Activated CD8-positive, alpha-beta memory T cell treated with anti-CD3 and anti-CD28 coated beads for 24 hours (primary cell): Measurements from ENCODE around the gene MYOM1.
"Not testable (repeated sequence)": the region's sequence is repeated elsewhere in the genome, so short reads cannot be mapped to it uniquely, and the experiment has no call there.

ENCODE experiments used
- DNase-seq: peaks from one replicate; pipeline ENCODE4 v3.0.0-alpha.2; 2020

The MYOM1 gene

GRCh38 chr18:3073353-3073752, 146.4 kb downstream of the MYOM1 start:
- DNase-seq = not testable (repeated sequence)

DNA sequence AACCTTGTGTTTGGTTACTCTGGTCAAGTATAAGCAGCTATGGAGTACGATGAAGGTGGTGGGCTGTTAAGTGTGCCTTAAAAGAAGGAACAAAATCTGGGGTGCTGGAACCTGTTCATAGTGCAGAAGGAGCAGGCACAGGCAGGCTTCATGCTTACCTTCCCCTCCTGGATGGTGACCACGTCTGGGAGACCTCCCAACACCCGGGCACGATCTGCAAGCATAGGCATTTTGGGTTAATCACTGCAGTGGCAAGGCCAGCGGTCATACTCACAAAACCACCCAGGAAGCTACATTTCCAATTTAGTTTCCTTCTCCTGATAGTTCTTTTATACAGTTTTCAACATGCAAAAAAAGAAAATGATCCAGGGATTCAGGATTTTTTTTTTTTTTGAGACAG, 148.1 kb downstream of the MYOM1 start:
- DNase-seq = no peak

DNA sequence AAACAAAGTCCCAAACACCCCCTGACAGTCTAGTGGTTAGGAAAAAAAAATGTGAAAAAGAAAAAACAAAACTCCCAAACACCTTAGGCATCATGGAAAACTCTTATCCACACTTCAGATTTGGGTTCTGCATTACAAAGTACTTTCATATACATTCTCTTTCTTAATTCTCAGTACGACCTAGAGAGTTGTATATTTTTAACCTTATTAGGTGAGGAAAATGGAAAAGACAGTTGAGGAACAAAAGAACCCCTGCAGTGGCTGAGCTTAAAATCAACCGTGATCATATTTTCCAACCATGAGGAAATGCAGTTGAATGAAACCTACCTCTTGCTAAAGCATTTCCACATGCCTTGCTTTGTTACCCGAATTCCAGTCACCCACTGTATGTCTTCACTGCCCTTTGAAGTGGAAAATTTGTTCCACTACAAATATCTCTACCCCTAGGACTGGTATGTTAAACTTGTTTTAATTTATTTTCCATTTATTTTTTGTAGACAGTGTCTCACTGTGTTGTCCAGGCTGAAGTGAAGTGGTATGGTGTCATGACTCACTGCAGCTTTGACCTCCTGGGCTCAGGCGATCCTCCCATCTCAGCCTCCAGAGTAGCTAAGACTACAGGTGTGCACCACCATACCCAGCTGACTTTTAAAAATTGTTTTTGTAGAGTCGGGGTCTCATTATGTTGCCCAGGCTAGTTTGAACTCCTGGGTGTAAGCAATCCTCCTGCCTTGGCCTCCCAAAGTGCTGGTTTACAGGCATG, 149.9 kb downstream of the MYOM1 start:
- DNase-seq = peak; percentile 55

DNA sequence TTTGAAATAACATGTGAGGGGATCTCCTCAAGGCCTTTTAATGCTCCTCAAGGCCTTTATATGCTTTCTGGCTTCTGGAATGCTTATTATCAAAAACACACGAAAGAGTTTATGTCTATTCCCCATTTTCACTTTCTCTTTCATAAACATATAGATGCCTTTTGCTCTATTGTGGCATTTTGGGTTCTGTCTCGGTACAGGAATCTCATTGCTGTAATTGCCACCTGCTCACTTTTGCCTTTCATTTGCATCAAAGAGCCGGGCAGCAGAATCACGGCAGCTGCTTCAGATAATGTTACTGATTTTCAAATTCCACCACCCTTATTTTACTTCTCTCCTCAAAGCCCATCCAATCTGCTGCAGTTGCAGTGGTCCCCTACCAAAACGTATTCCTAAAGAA, 152.0 kb downstream of the MYOM1 start:
- peak; percentile 40 for DNase-seq

GRCh38 chr18:3067165-3067661, 152.6 kb downstream of the MYOM1 start:
- peak; percentile 59 for DNase-seq

GRCh38 chr18:3066341-3067110, 153.2 kb downstream of the MYOM1 start:
- DNase-seq = peak; percentile 54

DNA sequence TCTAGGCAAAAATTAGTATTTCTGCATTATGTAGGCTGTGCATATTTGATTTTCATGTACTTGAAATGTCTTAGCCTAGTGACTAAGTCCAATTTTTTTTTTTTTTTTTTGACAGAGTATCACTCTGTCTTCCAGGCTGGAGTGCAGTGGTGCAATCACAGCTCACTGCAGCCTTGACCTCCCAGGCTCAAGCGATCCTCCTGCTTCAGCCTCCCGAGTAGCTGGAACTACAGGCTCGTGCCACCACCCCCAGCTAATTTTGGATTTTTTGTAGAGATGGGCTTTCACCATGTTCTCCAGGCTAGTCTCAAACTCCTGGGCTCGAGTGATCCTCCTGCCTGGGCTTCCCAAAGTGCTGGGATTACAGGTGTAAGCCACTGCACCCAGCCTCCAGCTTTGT, 156.0 kb downstream of the MYOM1 start:
- peak; percentile 21 for DNase-seq

- DNase-seq = peak; percentile 82
These were observed 156.7 kb downstream of the MYOM1 start for GRCh38 chr18:3062798-3063680.

DNA sequence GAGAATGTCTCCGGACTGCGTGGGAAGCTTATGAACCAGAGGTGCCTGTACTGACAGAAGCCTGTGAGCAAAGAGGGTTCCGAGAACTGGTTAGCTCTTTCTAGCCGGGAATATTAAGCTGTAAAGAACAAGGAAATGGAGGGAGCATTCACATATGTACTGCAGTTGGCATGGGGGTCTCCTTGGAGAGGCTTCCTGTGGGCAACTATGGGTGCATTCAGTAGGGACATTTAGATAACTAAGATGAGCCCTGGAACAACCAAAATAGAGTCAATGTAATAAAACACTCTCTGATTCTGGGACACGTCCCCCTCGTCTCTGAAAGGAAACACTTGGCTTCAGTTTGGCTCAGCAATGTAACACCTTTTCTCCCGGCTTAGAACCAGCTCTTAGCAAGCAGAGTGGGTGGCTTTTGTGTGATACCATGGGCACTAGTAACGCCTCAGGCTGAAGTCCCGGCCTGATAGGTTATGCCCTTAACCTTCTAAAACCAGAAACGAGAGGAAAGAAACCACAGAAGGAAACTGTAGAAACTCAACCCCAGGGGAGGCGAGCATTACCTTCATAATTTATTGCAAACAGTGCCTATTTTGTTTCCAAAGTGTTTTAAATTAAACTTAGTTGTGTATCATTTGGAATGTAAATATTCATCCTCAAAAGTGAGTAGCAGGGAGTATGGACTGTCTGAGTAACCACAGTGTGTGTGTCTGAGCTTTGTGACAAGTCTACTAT, 158.0 kb downstream of the MYOM1 start:
- peak; percentile 76 for DNase-seq

DNA sequence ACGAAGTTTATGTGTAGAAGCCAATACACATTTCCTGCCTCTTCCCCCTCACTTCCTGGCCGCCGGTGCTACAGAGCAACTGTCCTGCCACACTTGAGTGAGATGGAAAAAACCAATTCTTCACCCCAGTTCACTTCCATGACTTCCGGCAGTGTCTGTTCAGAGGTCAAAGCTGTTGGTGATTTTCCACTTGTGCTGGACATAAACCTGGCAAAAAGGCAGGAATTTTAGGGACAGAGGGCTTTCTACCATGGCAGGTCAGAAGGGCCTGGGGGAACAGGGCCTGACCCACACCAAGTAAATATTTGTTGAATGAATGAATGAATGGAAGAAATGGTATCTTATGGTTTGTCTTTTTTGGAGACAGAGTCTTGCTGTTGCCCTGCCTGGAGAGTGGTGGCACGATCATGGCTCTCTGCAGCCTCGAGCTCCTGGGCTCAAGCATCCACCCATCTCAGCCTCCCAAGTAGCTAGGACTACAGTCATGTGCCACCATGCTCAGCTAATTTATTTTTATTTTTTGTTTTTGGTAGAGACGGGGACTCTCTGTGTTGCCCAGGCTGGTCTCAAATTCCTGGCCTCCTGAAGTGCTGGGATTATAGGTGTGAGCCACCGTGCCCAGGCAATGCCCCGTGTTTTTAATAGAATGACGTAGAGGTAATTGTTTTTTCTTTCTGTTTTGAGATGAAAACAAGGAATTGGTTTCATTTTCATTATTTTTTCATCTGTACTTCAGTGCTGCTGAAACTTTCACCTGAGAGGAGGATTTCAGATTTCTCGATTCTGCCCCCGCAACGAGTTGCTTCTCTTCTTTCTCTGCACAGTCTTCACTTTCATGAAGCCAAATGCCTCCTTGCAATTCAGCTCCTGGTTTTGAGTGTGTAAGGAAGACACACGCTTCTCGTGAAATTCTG, 158.8 kb downstream of the MYOM1 start:
- DNase-seq = peak; percentile 76

- DNase-seq = no peak
These were observed 160.5 kb downstream of the MYOM1 start for GRCh38 chr18:3059272-3059671.

DNA sequence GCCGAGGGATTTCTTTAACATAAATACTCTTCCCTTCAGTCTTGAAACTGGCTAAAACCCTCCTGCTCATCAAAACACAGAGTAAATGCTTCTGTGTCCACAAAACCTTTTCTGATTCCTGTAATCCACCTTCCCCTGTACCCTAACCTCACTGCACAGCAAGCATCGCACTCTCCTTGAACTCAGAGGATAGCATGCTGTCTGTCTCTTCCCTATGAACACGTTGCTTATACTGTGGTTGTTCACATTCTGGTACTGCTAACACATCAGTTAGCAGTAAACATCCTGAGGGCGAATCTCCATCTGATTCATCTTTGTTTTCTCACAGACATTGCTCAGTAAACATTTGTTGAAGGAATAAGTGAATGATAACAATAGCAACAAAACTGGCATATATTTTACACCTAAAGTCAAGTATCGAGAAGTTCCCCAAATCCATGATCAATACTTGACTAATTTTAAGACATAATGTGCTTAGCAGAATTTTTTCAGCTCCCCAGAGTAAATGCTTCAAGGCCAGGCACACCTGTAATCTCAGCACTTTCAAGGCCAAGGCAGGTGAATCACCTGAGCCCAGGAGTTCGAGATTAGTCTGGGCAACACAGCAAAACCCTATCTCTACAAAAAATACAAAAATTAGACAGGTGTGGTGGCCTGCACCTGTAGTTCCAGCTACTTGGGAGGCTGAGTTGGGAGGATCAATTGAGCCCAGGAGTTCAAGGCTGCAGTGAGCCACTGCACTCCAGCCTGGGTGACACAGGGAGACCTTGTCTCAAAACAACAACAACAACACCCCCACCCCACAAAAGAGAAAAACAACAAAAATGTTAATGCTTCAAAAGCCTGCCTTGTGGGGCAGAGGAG, 161.2 kb downstream of the MYOM1 start:
- no peak for DNase-seq

GRCh38 chr18:3057526-3057925, 162.2 kb downstream of the MYOM1 start:
- DNase-seq = no peak

DNA sequence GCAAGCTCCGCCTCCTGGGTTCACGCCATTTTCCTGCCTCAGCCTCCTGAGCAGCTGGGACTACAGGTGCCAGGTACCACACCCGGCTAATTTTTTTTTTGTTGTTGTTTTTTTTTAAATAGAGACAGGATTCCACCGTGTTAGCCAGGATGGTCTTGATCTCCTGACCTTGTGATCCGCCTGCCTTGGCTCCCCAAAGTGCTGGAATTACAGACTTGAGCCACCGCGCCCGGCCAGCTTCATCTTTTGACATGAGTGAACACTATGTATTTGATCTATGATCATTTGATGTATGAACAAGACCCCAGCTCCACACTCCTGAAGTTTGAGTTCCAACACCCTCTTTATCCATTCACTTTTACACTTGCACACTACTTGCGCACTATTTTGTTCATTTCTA, 163.5 kb downstream of the MYOM1 start:
- no peak for DNase-seq

GRCh38 chr18:3055816-3056215, 164.0 kb downstream of the MYOM1 start:
- no peak for DNase-seq

DNA sequence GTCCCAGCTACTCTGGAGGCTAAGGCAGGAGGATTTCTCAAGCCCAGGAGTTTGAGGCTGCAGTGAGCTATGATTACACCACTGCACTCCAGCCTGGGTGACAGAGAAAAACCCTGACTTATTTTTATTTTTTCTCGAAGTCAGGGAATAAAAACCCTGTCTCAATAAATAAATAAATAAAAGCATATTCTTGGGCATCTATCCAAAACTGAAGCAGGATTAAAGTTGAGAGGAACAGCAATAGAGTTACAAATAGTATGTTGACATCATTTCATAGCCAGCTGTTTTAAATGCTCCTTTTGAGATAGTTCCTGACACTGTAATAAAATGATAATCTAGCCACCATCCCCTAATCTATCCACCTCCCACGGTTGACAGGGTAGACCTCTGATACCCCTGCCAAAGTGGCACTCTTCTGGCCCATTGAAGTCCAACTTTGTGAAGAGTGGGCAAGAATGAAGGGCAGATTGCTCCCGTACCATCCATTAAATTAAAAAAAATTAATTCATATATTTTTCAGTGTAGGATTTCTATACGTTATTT, 164.5 kb downstream of the MYOM1 start:
- no peak for DNase-seq

DNA sequence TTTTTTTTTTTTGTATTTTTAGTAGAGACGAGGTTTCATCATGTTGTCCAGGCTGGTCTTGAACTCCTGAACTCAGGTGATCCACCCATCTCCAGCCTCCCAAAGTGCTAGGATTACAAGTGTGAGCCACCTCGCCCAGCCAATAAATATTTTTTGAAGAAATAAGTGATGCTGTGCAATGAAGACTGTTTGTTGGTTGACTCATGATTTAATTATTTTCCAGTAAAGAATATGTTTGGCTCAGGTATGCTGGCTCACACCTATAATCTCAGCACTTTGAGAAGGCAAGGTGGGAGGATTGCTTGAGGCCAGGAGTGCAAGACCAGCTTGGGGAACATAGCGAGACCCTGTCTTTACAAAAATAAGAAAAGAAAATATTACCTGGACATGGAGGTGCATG, 165.0 kb downstream of the MYOM1 start:
- DNase-seq = no peak

DNA sequence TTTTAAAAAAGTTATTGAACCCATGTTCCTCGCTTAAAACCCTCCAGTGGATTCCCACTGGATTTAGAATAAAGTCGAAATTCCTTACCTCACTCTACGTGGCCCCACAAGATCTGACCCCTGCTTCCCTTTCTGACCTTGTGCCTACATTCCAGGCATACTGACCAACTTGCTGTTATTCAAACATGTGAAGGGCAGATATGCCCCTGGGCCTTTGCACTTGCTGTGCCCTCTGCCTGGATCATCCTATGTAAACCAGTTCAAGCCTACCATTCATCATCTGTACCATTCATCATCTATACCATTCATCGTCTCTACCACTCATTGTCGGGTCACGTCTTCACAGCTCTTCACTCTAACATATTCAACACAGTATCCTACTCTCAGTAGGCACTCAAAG, 165.6 kb downstream of the MYOM1 start:
- DNase-seq = no peak

DNA sequence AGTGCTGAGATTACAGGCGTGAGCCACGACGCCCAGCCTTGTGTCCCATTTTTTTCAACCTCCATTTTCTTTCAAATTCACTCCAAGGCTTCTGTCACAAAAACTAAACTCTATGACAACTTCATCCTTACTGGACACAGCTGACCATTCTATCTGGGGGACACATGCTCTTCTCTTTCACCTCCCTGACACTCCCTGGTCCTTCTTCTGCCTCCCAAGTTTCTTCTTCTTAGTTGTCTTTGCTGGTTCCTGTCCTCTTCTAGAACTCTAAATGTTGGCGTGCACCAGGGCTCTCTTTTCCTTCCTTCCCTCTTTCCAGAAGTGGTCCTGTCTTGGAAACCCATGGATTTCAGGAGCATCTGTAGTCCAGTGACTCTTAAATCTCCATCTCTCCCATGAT, 166.7 kb downstream of the MYOM1 start:
- DNase-seq = no peak

- no peak for DNase-seq
These were observed 167.4 kb downstream of the MYOM1 start for GRCh38 chr18:3052411-3052758.
